ENCODE measurements around the gene PRSS50.
"Not testable (repeated sequence)": the region's sequence is repeated elsewhere in the genome, so short reads cannot be mapped to it uniquely, and the experiment has no call there.

PRSS50 gene, protein sequence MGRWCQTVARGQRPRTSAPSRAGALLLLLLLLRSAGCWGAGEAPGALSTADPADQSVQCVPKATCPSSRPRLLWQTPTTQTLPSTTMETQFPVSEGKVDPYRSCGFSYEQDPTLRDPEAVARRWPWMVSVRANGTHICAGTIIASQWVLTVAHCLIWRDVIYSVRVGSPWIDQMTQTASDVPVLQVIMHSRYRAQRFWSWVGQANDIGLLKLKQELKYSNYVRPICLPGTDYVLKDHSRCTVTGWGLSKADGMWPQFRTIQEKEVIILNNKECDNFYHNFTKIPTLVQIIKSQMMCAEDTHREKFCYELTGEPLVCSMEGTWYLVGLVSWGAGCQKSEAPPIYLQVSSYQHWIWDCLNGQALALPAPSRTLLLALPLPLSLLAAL

DNA sequence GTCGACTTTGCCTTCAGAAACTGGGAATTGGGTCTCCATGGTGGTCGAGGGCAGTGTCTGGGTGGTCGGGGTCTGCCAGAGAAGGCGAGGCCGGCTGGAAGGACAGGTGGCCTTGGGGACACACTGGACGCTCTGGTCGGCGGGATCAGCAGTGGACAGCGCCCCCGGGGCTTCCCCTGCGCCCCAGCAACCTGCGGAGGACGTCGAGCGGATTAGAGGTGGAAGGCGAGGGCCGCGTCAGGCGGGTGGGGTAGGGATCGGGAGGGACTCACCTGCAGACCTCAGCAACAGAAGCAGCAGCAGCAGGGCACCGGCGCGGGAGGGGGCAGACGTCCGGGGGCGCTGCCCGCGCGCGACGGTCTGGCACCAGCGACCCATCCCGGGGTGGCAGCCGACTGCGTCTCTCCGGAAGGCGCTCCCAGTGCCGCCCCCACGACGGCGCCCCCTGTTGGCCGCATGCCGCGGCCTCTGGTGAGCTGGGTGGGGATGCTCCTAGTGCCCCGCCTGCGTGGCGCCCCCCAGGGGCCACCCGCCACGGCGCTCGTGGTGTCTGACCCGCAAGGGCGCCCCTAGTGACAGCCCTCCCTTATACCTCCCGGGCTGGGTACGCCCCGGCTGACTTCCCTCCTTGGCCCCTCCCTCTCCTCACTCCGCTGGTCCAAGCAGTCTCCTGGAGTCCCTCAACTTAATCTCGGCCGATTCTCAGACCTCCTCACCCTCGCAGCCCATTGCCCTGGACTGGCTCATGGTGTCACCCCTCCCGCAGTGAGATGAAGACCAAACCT lies at the start of gene PRSS50:
TSS of gene PRSS50 (minus strand) at position 423 of the 785 bp plus-strand sequence. CDS start at position 378, 45 bp downstream.
- no peak for DNase-seq (ENCODE audit: low read depth)

DNA sequence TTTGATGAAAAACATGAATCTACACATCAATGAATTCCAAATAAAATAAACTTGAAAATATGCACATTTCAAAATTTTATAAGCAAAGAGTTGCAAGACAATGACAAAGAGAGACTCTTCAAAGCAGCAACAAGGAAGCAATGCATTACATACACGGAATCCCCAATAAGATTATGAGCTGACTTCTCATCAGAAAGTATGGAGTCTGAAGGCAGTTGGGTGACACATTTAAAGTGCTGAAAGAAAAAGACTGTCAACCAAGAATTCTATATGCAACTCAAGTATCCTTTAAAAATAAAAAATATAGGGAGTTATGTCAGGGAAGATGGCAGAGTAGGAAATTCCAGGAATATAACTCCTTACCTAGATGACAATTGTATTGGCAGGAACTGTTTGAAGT lies 46.5 kb upstream of the PRSS50 start:
- no peak for DNase-seq (ENCODE audit: low read depth)

DNA sequence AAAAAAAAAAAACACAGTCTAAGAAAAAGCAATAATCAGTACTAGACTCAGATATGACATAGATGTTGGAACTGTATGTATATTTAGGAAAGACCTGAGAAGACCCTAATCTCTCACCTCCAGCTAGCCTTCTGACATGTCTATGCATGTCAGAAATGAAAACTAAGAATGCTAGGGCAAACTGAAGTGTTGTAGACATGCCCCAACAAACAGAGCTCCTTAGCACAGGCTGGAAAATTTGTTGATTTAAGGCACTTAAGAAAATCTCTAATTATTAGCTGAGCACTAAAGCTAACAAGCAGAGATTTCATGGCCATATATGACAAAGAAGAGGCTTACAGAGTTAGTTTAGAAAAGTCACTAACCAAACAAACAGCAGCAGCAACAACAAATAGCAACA lies 45.5 kb upstream of the PRSS50 start:
- no peak for DNase-seq (ENCODE audit: low read depth)

DNA sequence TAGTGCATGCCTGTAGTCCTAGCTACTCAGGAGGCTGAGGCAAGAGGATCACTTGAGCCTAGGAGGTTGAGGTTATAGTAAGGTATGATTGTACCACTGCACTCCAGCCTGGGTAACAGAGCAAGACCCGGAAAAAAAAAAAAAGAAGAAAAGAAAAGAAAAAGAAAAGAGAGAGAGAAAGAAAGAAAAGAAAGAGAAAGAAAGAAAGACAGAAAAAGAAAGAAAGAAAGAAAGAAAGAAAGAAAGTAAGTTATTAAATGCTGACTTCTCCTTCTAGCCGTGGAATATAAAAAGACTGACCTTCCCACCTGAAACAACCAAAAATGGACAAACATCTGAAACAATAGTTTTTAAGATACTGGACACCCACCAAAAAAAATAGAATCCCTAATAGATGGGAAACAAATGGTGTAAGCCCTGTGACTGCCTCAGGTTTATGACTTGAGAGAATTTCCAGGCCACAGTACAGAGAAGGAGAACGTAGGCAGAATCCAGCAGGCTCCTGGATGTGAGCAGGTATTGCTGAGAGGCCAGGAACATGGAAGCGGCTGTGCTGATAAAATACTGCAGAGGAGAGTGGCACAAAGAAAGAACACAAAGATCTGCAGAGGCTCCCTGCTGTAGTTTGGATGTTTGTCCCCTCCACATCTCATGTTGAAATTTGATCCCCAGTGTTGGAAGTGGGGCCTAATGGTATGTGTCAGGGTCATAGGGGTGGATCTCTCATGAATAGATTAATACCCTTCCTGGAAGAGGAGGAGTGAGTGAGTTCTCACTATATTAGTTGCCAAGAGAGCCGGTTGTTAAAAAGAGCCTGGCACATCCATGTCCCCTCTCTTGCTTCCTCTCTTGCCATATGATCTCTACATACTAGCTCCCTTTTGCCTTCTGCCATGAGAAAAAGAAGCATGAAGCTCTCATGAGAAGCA lies 41.8 kb upstream of the PRSS50 start:
- DNase-seq (ENCODE audit: low read depth), result no peak

DNA sequence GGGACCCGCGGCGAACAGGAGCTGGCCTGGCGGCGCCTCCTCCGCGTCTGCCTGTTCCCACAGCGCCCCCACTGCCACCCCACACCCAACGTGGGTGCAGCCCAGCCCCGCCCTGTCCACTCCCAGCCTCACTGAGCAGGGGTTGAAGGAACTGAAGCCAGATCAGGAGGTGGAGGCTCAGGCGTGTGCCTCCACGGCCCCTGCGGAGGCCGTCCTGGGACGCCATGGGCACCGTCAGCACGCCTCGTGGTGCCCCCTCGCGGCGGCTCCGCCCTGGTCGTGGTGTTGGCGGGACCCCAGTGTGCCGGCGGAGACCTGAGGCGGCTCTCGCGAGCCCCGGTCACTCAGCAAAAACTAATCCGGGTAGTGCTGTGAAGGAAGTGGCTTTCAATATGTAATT lies 39.0 kb upstream of the PRSS50 start:
- no peak for DNase-seq (ENCODE audit: low read depth)

DNA sequence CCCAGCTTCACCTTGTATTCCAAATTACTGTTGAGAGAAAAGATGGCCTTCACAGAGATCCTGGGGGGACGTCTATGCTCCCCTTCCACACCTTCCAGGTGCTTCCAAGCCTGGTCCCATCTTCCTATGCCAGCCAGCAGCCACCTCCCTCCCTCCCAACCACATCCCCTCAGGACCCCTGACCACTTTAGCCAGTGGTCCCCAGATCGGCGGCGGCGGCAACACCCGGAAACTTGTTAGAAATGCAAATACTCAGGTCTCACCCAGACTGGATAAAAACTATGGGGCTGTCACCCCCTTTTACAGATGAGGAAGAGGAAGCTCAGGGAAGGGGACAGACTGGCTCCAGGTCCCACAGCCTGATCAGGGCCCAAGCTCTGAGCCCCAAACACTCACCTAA lies 38.0 kb upstream of the PRSS50 start:
- DNase-seq (ENCODE audit: low read depth), result no peak

DNA sequence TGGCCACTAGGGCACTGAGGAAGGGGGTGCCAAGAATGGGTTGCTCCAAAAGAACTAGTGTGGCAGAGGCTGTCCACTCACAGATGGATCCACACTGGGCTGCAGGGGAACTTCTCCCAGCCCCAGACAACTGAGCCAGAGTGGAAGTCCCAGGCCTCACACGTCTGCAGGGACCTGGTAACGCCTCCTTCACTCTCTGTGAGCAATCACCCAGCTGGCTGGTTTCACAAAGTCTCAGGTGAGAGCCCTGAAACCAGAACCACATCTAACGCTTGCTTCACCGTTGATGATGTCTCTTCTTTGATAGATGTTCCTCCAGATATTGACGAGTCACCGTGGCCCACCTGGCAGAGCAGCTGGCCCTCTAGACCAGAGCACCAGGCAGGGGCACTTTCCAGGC lies 35.5 kb upstream of the PRSS50 start:
- DNase-seq (ENCODE audit: low read depth), result not testable (repeated sequence)

DNA sequence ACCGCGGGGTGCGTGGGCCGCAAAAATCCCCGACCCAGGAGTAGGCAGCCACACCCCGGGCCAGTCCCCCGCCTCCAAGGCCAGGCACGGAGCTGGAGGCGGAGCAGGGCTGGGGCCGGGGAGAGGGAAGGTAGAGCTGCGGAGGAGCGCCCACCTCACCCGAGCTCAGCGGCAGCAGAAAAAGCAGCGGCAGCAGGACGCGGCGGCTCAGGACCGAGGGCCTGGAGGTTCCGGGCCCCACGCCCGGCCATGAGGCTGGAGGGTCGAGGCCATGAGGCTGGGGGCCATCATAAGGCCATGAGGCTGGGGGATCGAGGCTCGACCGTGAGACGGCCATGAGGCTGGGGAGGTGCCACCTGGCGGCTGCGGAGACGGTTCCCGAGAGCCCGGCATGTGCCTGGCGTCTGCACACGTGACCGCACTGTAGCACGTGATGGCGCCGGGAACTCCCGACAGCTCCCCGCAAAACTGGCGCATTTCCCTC lies 32.9 kb upstream of the PRSS50 start:
- no peak for DNase-seq (ENCODE audit: low read depth)

DNA sequence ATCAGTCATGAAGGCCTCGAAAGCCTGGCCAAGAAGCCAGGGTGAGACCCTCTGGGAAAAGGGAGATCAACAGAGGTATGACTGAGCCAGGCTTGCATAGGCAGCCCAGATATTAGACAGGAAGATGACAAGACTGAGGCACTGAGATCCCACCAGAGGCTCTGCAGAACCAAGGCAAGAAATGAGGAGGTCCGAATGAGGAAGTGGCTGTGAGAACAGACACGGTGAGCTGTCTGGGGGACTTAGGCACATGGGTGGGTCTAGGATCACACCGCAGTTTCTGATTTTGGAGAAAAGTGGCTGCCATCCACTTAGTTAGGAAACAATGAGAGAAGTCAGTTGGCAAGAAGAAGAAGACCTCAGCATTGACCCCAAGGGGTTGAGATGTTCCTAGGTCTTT lies 31.5 kb upstream of the PRSS50 start:
- DNase-seq (ENCODE audit: low read depth), result no peak

DNA sequence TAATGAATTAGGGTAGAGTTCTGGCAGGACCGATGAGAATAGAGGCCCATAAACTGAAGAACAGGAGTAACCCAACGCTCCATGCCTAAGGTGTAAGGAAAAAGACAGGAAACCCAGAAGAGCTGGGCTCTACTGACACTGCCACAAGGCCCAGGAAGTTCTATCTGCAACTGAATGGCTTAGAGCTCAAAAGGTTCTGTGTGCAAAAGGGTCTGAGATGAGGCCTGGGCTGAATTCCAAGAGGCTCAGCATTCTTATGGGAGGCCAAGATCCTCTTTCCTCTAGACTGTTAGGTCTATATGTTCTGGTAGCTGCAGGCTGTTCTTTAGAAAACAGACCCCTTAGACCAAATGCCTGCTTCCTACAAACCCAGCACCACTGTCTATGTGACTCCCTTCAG lies 30.5 kb upstream of the PRSS50 start:
- DNase-seq (ENCODE audit: low read depth), result no peak

DNA sequence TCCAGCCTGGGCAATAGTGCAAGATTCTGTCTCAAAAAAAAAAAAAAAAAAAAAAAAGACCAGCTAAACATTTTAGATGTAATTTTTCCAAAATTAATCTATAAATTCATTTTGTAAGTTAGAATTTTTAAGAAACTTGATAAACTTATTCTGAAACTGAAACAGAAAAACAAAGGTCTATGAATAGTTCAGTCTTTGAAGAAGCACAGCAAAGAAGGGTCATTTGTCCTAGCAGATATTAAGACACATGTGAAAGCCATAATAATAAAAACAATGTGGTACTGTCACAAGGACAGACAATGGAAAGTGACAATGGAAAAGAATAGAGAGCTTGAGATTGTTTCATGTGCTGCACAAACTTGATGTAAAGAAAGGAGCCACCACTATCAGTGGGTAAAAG lies 29.0 kb upstream of the PRSS50 start:
- DNase-seq (ENCODE audit: low read depth), result no peak

DNA sequence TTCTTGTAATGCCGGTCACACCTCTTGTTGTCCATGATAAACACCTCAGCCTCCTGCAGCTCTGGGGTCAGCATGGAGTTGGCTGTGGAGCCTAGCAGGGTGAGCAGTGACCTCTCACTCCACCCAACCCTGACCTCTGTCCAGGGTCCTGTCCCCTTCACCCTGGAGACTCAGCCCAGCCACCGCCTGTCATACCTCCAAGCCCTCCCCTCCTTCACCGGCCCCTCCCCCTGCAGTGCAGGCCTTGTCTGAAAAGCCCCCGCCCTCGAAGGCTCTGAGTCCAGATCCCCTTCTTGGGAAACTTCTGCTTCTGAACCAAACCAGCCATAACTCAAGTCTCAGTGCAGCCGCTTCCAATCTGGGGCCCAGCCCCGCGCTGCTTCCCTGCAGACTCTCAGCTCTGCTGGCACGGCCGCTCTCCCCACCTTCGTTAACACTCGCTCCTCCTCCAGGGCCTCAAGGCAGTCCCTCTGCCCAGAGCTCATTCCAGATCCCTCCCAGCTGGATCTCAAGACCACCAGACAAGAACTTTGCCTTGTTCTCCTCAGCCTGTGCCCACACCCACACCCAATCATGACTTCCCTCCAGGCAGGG lies 25.4 kb upstream of the PRSS50 start:
- no peak for DNase-seq (ENCODE audit: low read depth)

DNA sequence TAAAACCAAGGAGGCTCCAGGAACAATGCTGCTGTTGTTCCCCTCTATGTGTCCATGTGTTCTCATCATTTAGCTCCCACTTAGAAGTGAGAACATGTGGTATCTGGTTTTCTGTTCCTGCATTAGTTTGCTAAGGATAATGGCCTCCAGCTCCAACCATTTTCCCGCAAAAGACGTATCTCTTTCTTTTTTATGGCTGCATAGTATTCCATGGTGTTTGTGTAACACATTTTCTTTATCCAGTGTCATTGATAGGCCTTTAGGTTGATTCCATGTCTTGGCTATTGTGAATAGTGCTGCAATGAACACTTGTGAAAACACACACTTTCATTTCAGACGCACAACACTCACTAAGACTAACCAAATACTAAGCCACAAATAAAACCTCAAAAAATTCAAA lies 21.9 kb upstream of the PRSS50 start:
- not testable (repeated sequence) for DNase-seq (ENCODE audit: low read depth)

DNA sequence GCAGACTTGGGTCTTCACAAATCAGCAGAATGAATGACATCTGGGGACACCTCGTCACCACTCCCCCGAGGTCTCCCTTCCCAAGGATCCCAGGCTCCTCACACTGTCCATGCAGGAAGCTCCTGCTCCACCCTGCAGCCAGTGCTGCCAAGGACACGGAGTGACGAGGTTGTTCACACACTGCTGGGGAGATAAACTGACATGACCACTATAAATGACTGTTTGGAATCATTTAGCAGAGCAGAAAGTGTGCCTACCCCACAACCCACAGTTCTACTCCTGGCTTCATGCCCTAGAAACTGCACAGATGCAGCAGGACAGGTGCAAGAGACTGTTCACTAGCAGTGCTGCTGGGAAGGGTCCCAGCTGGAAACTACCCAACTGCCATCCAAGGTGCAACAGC lies 19.7 kb upstream of the PRSS50 start:
- DNase-seq (ENCODE audit: low read depth), result no peak

DNA sequence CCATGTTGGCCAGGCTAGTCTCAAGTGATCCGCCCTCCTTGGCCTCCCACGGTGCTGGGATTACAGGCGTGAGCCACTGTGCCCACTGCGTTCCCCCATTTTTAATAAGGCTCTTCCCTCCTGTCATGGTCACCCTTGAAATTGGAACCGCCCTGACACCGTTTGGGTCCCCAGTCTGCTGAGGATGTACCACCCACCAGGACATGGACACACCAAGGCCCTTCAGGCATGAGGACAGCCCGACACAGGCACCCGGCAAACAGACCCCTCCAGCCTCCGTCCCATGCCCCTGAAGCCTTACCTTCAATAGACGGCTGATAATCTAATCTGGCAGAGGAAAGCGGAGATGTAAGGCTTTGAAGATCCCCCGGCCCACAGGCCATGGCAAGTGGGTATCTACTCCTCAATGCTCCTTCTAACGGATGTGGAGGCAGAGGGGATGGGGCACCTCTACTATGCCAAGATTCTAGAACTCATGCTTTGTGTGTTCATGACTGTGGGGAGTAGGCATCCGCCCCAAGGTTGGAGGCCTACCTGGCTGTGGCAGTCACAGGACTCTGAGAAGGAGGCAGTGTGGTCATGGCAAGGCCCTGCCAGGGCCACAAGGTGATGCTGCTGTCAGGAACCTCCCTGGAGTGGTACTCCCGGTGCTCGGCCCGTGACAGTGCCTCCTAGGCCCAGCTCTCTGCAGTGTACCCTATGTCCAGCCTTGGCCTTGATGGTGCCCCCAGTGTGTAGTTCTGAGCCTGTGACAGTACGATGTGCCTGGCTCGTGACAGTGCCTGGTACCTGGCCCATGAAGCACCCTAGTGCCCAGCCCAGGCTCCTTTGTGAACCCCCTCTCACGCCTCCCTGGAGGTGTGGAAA lies 18.6 kb upstream of the PRSS50 start:
- DNase-seq (ENCODE audit: low read depth), result no peak

DNA sequence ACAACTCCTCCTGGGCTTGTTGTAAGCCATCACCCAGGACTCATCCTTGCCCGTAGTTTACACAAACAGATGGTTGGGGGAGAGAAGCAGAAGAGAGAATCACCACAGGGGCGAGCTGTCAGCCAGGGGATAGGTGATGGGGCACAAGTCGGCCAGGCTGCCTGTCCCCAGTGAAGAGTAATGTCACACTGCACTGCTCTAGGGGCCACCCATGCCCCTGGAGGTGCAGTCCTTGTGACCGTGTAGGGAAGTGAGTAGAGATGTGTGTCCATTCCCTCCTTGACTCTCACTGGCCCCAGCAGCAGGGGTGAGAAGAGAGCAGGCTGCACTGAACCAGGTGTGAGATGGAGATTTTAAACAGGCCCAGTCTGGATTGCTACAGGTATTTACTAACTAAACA lies 17.1 kb upstream of the PRSS50 start:
- no peak for DNase-seq (ENCODE audit: low read depth)

DNA sequence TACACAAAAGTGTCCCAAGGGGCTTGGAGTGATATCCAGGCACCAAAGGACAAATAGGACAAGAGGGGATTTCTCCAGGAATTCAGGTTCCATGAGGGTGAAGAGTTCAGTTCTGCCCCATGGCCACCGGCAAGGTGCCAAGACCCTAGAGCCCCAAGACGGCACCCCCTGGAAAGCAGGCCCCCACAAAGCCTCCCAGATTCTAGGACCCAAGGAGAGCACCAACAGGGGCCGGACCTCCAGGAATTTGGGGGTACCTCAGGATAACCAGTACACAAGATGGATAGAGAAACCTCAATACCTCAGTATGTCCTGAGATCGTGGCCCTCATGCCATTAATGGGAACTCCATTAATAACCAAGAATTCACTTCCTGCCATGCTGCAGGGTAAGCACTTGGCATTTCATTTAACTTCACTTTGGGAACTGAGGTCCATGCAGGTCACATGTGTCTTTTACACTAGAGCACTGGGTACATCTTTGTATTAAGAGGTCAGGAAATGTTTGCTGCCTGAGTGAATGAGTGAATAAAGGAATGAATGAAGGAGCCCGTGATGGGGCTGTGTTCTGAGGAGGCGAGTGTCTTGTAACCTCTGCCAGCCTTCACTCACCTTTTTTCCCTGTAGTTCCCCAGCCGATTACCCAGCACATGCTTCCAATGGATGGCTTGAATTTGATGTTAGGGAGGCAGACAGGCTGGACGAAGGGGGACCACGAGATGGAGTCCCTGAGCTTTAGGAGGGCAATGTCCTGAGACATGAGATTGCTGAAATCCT lies 15.5 kb upstream of the PRSS50 start:
- DNase-seq (ENCODE audit: low read depth), result no peak

DNA sequence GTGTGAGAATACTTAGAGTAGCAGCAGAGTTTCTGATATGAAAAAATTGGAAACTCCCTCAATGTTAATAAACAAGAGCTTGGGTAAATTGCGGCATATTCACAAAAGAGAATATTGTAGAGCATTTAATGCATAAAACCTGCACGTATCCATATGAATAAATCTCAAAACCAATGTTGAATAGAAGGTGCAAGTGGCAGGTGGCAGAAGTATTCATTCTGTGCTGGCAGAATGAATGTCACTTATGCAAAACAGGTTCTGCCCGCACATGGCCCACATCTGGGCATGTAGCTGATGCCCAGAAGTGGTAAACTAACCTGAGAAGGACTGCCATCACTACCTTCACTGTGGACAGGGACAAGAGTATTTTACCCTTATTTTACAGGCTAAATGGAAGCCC lies 14.1 kb upstream of the PRSS50 start:
- DNase-seq (ENCODE audit: low read depth), result no peak

DNA sequence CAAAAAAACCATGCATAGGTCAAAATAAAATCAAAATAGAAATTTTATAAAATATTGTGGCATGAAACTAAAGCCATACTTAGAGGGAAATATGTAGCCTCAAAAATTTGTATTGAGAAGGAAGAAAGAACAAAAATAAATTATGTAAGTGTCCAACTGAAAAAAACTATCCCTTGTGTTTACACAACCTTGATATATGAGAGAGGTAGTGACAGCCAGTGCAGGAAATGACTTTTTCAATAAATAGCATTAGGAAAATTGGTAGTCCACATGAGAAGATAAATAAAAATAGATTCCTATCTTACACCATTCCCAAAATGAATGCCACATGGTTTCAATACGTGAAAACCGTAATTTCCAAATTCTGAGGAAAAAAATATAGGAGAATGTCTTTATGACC lies 13.2 kb upstream of the PRSS50 start:
- DNase-seq (ENCODE audit: low read depth), result no peak

DNA sequence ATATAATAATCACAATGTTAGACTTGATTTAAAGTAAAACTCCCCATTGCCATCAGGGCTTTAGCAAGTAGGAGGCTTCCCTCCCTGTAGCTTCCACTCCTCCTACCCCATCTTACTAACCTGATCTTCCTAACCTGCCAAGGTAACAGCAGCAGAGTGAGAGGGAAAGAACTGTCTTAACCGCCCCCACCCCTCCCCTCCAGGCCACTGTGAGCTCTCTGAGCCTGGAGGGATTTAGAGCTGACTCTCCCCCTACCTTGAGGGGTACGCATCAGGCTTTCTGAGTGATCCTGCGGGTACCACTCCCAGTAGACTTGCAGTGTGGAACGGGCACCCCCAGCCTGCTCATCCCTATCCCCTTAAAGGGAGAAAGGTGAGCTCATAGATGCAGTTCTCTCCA lies 11.4 kb upstream of the PRSS50 start:
- no peak for DNase-seq (ENCODE audit: low read depth)

Measured in stimulated activated CD8-positive, alpha-beta memory T cell treated with anti-CD3 and anti-CD28 coated beads, Interleukin-7, amount 100 ng/mL, for 24 hours (primary cell).